GM10266 (cell line): ENCODE measurements around the gene FITM2.

Experiments used
- DNase-seq: peaks from one replicate; pipeline ENCODE4 v3.0.0; 2012; ENCODE audit errors: extremely low spot score
- TF ChIP-seq, protein P1 (sequence below): IDR thresholded peaks from 2 replicates; pipeline ENCODE4 v1.5.1; 2012; ENCODE audit warnings: mild to moderate bottlenecking, low read depth; ENCODE audit not compliant: control insufficient read depth, insufficient read depth; ENCODE audit errors: missing control alignments

FITM2 gene

DNA sequence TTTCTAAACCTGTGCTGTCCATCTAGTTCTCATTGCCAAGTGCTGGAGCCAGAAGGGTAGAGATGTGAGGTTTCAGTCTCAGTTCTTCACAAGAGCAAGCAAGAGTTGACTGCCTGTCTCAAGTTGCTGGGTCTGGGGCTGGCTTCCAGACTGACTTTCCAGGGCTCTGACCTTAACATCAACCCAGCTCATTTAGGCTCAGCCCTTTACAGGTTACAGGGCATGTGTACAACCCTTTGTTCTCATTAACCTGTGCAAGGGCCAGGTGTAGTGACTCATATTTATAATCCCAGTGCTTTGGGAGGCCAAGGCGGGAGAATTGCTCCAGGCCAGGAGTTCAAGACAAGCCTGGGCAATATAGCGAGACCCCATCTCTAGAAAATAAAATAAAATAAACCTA lies 30.6 kb downstream of the FITM2 start:
- DNase-seq = no peak
- TF ChIP-seq, protein P1, sequence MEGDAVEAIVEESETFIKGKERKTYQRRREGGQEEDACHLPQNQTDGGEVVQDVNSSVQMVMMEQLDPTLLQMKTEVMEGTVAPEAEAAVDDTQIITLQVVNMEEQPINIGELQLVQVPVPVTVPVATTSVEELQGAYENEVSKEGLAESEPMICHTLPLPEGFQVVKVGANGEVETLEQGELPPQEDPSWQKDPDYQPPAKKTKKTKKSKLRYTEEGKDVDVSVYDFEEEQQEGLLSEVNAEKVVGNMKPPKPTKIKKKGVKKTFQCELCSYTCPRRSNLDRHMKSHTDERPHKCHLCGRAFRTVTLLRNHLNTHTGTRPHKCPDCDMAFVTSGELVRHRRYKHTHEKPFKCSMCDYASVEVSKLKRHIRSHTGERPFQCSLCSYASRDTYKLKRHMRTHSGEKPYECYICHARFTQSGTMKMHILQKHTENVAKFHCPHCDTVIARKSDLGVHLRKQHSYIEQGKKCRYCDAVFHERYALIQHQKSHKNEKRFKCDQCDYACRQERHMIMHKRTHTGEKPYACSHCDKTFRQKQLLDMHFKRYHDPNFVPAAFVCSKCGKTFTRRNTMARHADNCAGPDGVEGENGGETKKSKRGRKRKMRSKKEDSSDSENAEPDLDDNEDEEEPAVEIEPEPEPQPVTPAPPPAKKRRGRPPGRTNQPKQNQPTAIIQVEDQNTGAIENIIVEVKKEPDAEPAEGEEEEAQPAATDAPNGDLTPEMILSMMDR = no peak

DNA sequence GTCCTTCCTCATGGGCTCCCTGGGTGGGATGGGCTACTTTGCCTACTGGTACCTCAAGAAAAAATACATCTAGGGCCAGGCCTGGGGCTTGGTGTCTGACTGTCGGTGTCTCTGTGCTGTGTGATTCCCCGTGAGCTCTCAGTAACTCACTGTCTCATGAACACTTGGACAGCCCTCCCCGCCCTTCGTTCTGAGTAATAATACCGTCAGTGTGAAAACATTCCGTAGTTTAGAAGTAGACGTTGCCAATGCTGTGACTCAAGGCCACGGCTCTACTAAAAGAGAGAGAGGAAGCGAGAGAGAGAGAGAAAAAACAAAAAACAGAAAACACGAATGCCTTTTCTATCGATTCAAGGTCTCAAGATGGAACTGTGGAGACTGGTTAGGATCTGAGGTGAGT lies 31.8 kb downstream of the FITM2 start:
- no peak for DNase-seq
- TF ChIP-seq, protein P1 = no peak

DNA sequence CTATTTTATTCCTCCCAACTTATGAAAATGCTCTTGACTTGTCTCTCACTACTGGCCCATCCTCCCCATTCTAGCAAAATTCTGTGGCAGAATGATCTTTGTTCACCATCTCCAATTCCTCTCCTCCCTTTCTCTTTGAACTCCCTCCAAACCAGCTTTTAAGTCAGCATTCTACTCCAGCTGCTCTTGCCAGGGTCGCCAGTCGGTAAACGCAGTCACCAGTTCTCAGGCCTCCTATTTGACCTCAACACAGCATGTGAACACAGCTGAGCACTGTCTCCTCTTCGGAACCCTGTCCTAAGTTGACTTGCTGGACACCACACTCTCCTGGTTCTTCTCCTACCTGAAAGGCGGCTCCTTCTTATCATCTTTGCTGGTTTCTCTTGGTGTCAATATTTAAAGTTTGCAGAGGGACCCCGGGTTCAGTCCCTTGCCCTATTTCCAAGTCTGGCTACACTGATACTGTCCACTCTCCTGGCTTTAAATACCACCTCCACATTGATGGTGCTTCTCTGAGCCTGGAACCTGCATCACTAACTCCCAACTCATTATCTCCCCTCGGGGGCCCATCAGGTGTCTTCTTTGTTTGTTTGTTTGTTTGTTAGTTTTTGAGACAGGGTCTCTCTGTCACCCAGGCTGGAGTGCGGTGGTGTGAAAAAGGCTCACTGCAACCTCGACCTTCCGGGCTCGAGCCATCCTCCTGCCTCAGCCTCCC lies 36.5 kb downstream of the FITM2 start:
- TF ChIP-seq, protein P1 = no peak
- DNase-seq = no peak

DNA sequence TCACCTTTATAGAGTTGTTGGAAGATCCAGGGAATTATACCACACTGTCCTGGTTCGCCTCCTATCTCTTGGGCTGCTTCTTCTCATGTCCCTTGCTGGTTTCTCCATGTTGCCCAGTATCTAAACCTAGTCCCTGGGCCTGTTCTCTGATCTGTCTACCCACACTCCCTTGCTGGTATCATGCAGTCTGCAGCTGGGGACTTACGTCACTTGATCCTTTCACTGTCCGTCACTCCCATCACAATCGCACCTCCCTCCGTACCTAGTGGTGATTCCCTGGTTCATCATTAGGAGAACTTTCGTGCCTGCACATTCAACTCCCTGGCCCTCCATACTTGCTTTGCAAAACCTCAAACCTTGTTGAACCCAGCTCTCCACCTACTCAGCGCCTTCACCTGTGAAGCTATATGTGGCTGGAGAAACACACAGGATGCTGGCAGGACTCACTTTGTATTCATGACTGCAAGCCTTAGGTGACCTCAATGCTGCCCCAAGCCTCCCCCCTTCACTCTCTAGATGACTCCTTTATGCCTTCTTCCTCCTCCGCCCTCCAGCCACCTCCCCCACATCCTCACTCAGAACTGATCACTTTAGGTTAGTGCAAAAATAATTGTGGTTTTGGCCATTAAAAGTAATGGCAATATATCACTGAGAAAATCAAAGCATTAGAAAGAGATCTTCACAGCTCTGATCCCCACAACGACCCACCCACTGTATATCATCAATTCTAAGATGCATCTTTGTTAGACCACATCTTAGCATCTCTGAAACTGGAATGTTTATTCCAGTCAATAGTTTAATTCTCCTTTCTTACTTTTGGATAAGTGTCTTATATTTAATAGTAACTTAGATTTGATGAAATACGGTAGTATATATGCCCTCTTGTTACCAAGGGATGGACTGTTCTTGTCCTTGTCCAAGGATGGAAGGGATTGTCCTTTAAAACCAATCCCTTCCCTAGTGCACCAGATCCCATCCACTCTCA lies 37.5 kb downstream of the FITM2 start:
- TF ChIP-seq, protein P1 = no peak
- DNase-seq = no peak

DNA sequence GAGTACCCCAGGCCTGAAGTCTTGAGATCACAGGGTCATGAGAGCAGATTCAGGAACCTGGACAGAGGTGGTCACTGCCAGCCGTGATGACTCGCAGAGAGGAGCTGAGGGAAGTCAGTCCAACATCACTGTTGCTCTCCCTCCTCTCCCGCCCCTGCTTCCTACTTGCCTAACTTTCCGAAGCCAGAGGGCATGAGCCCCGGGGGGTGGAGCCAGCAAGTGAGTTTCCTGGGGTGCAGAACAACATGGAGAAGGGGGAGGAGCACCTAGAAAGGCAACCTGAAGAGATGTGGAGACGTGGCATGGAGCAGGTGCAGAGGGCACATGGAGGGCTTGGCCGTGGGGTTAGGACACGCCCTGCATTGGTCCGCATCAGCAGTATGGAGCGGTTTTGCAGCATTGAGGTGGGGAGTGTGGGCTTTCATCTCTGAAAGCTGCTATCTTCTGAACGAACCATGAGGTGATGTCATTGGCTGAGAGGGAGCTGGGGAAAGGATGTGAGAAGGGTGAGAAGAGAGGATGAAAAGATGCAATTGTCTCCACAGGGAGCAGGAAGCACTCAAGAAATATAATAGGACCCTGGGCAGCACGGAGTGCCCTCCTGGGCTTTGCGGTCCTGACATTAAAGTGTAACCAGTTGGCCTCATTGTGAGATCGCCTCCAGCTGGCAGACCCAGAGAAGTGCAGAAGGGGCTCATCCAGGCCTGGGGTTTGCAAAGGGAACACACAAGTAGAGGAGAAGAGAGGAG lies 38.9 kb downstream of the FITM2 start:
- no peak for DNase-seq

DNA sequence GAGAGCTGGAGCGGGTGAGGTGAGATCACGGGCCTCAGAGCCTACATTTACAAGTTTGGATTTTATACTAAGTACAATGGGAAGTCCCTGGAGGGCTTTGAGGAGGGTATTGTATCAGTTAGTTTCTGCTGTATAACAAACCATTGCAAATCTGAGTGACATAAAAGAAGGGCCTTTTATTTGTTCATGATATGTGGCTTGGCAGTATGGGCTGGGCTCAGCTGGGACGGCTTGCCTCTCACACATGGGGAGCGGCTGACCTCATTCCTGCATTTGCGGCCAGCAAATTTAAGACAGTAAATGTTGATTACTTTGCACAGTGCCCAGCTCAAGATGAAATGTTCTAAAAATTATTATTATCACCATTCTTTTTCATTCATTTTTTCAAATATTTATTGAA lies 42.2 kb downstream of the FITM2 start:
- TF ChIP-seq, protein P1 = no peak
- DNase-seq = no peak

More for the DNA sequence above, 38.9 kb downstream of the FITM2 start:
- TF ChIP-seq, protein P1 = peak; percentile 36
